ENCODE results near the gene DBX1. TPM values are rescaled to one million over a fixed set of nuclear protein-coding genes. Genes with fewer than 3 reads are reported as not detected.
A peak's percentile ranks its signal among the peaks of the same experiment; 100 is the strongest.

Gene DBX1
- total RNA-seq, 1 experiment from 2014 or later = 0.15 TPM

DNA sequence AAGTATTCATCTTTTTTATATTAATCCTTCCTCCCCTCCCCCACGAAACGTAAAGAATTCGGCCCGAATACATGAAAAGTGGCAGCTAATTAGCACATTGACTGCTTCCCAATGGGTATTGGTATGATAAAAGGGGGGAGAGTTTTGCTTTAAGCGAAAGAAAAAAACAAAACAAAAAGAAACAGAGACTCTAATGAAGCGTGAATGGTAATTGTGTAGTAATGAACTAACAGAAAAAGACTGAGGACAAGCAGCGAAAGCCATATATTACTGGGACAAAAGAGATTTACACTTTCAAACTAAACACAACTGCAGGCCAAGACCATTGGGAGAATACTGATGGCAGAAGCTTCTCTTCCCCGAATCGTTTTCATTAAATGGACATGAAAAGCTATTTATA, 2.5 kb downstream of the DBX1 start:
- no peaks in the 10 kb centered on the region; a peak in 2 of 7 replicates for H3K36me3 Mint-ChIP-seq (ENCODE audit: insufficient read depth in 1 of 3, low read depth in 3 of 3)
- Histone ChIP-seq H3K27me3 (ENCODE audit: insufficient read depth, low read length) (peaks cover 75% of the 10 kb centered on the region), H2BK15ac (ENCODE audit: low read depth, low read length) (no peak overlapping the region), H3K56ac (ENCODE audit: insufficient read length, low read depth, low read length) (no peak overlapping the region), H4K20me1 (ENCODE audit: control insufficient read depth, insufficient read depth, insufficient read length) (peaks cover 4% of the 10 kb centered on the region), H2BK5ac (ENCODE audit: insufficient read length, low read length) (no peak overlapping the region), H4K8ac (replicated peaks; ENCODE audit: insufficient read length, low read depth, low read length) (no peak overlapping the region), H3K4me1 (ENCODE audit: insufficient read depth, low read length) (peaks cover 4% of the 10 kb centered on the region; the same call in 1 of the 2 replicates), H3K79me1 (ENCODE audit: insufficient read depth, low read depth, low read length, poor library complexity, severe bottlenecking) (no peaks in the 10 kb centered on the region), H3K4ac (ENCODE audit: low read depth, low read length) (no peak overlapping the region), H4K91ac (ENCODE audit: insufficient read length, low read depth, low read length) (no peak overlapping the region), H2BK12ac (ENCODE audit: insufficient read length, low read depth, low read length) (no peak overlapping the region), H2BK20ac (ENCODE audit: low read depth, low read length, poor library complexity, severe bottlenecking) (no peak overlapping the region), H3K23ac (ENCODE audit: insufficient read length, low read depth, low read length) (no peak overlapping the region), H2AFZ (ENCODE audit: low read length) (no peak overlapping the region), H3K9me3 (ENCODE audit: control insufficient read depth, low read depth, low read length) (no peaks in the 10 kb centered on the region), H3K14ac (ENCODE audit: insufficient read depth, low read length) (no peak overlapping the region), H4K5ac (ENCODE audit: insufficient read length, low read depth, low read length) (no peak overlapping the region), H3K79me2 (ENCODE audit: insufficient read depth, low read length) (no peaks in the 10 kb centered on the region), H3T11ph (ENCODE audit: low read length) (no peak overlapping the region), H3K9ac (ENCODE audit: extremely low read depth, insufficient read length, low read length) (no peak overlapping the region), H3K18ac (ENCODE audit: insufficient read length, low read depth, low read length) (no peak overlapping the region), H2AK5ac (ENCODE audit: insufficient read length, low read length) (no peak overlapping the region), H3K27ac (ENCODE audit: insufficient read length, low read depth, low read length) (no peak overlapping the region), H3K4me2 (ENCODE audit: insufficient read depth, insufficient read length, low read length) (no peak overlapping the region), H3K23me2 (ENCODE audit: insufficient read length, low read depth, low read length, poor library complexity, severe bottlenecking) (peaks cover 7% of the 10 kb centered on the region), H2BK120ac (ENCODE audit: low read depth, low read length, poor library complexity, severe bottlenecking) (no peak overlapping the region)
- peaks cover 62 to 77% of the 10 kb centered on the region in 2 experiments for H3K4me1 Mint-ChIP-seq
- no peak overlapping the region for H3K27ac Mint-ChIP-seq
- TF ChIP-seq, protein P1, sequence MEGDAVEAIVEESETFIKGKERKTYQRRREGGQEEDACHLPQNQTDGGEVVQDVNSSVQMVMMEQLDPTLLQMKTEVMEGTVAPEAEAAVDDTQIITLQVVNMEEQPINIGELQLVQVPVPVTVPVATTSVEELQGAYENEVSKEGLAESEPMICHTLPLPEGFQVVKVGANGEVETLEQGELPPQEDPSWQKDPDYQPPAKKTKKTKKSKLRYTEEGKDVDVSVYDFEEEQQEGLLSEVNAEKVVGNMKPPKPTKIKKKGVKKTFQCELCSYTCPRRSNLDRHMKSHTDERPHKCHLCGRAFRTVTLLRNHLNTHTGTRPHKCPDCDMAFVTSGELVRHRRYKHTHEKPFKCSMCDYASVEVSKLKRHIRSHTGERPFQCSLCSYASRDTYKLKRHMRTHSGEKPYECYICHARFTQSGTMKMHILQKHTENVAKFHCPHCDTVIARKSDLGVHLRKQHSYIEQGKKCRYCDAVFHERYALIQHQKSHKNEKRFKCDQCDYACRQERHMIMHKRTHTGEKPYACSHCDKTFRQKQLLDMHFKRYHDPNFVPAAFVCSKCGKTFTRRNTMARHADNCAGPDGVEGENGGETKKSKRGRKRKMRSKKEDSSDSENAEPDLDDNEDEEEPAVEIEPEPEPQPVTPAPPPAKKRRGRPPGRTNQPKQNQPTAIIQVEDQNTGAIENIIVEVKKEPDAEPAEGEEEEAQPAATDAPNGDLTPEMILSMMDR (conservative IDR thresholded peaks at IDR 0.05) = no peak
- H3K9me3 Mint-ChIP-seq = peaks cover 0 to 9% of the 10 kb centered on the region in 2 experiments; a peak in 1 of 5 replicates
- H3K4me3 Mint-ChIP-seq = peak overlapping the region; percentile 38 to 91; a peak in 4 of 5 replicates
- DNase-seq = no peak
- peaks cover 96% of the 10 kb centered on the region for H3K27me3 Mint-ChIP-seq (ENCODE audit: low read depth)
- no CpG with 5 or more reads among the region's 9 CpGs for WGBS (ENCODE audit: extremely low coverage, insufficient read length, low lambda C conversion rate)
